ENCODE data around the gene SLC19A1.

SLC19A1 gene

GRCh38 chr21:45449658-45450422 is 92.4 kb downstream of the SLC19A1 start:
- DNase-seq, result no peak

- DNase-seq, result no peak
These were observed 93.2 kb downstream of the SLC19A1 start for GRCh38 chr21:45448810-45449657.

- DNase-seq, result no peak
These were observed 93.9 kb downstream of the SLC19A1 start for GRCh38 chr21:45448283-45448809.

Data from DMS79 treated with DMSO at 0.1 percent for 48 hours (cell line).